Neural progenitor cell (in vitro differentiated cells): ENCODE data around the gene ZNF638. TPM values are rescaled to one million over a fixed set of nuclear protein-coding genes. Genes with fewer than 3 reads are reported as not detected.

ENCODE experiments used
- DNase-seq: peaks from one replicate; pipeline ENCODE4 v3.0.0-alpha.2; 2016; ENCODE audit warnings: low spot score
- H2AFZ ChIP-seq: fragments of 200-600 bp; sonication (generic); replicated peaks from 2 replicates; pipeline ENCODE4 v1.6.1; 2016; ENCODE audit warnings: antibody characterized with exemption
- H3F3A ChIP-seq: fragments of 200-600 bp; sonication (generic); 2 replicates; pipeline ENCODE4 v1.6.1; 2016; ENCODE audit warnings: antibody characterized with exemption, low read depth
- H3K27ac ChIP-seq: fragments of 200-600 bp; sonication (generic); 2 replicates; pipeline ENCODE4 v1.5.1; 2016; ENCODE audit warnings: mild to moderate bottlenecking
- H3K27me3 ChIP-seq: fragments of 200-600 bp; sonication (generic); 2 replicates; pipeline ENCODE4 v1.6.1; 2016; ENCODE audit warnings: mild to moderate bottlenecking, moderate library complexity
- H3K36me3 ChIP-seq: fragments of 200-600 bp; sonication (generic); 2 replicates; pipeline ENCODE4 v1.5.1; 2016
- H3K4me1 ChIP-seq: fragments of 200-600 bp; sonication (generic); 2 replicates; pipeline ENCODE4 v1.6.1; 2016; ENCODE audit warnings: mixed run types
- H3K4me2 ChIP-seq: fragments of 200-600 bp; sonication (generic); 2 replicates; pipeline ENCODE4 v1.6.1; 2016
- H3K4me3 ChIP-seq: fragments of 200-600 bp; sonication (generic); 2 replicates; pipeline ENCODE4 v1.5.1; 2016
- H3K79me2 ChIP-seq: fragments of 200-600 bp; sonication (generic); 2 replicates; pipeline ENCODE4 v1.6.1; 2016; ENCODE audit warnings: low read depth
- H3K9ac ChIP-seq: fragments of 200-600 bp; sonication (generic); 2 replicates; pipeline ENCODE4 v1.6.1; 2016
- H3K9me3 ChIP-seq: fragments of 200-600 bp; sonication (generic); 2 replicates; pipeline ENCODE4 v1.5.1; 2016; ENCODE audit warnings: low read depth
- H4K20me1 ChIP-seq: fragments of 200-600 bp; sonication (generic); 2 replicates; pipeline ENCODE4 v1.6.1; 2016; ENCODE audit warnings: low read depth
- H3K27ac Mint-ChIP-seq: 3 replicates; pipeline ENCODE4 v1.8.0; 2021; ENCODE audit warnings: mixed read lengths
- H3K27me3 Mint-ChIP-seq: 2 replicates; pipeline ENCODE4 v1.8.0; 2022; ENCODE audit warnings: low read depth, mild to moderate bottlenecking, inconsistent platforms, moderate library complexity, mixed read lengths; ENCODE audit not compliant: insufficient read depth
- H3K36me3 Mint-ChIP-seq: 3 replicates; pipeline ENCODE4 v1.8.0; 2021; ENCODE audit warnings: mixed read lengths
- H3K4me1 Mint-ChIP-seq: 3 replicates; pipeline ENCODE4 v1.8.0; 2021; ENCODE audit warnings: mixed read lengths
- H3K4me3 Mint-ChIP-seq: 3 replicates; pipeline ENCODE4 v1.8.0; 2021; ENCODE audit warnings: mild to moderate bottlenecking, moderate library complexity, mixed read lengths
- H3K9me3 Mint-ChIP-seq: 3 replicates; pipeline ENCODE4 v1.8.0; 2020; ENCODE audit warnings: mixed read lengths
- CTCF ChIP-seq: fragments of 200-600 bp; sonication (generic); IDR thresholded peaks from 2 replicates; pipeline ENCODE4 v1.5.1; 2017; ENCODE audit warnings: antibody characterized with exemption, mild to moderate bottlenecking
- EZH2 ChIP-seq: fragments of 200-600 bp; sonication (generic); IDR thresholded peaks from 2 replicates; pipeline ENCODE4 v1.6.1; 2017; ENCODE audit warnings: antibody characterized with exemption, mild to moderate bottlenecking, moderate library complexity
- EZH2phosphoT487 ChIP-seq: fragments of 200-600 bp; sonication (generic); IDR thresholded peaks from 2 replicates; pipeline ENCODE4 v1.6.1; 2017; ENCODE audit warnings: antibody characterized with exemption
- total RNA-seq: library from RNA; depleted of rRNA; stranded (reverse); fragments of >200 nt; gene quantifications from 2 replicates; pipeline ENCODE4 v1.2.3, GENCODE V29; 2015; ENCODE audit warnings: low replicate concordance

Gene ZNF638
- total RNA-seq, 1 donor from 2014 or later, result 362 TPM

GRCh38 chr2:71283131-71283530 lies 48.5 kb upstream of the ZNF638 start:
- H3K79me2 ChIP-seq, result no peaks in the 10 kb centered on the region
- Mint-ChIP-seq H3K4me1 (peaks cover 3% of the 10 kb centered on the region), H3K27ac (no peak overlapping the region), H3K4me3 (no peak overlapping the region), H3K27me3 (peaks cover 5% of the 10 kb centered on the region), H3K36me3 (no peaks in the 10 kb centered on the region), H3K9me3 (no peaks in the 10 kb centered on the region)
- H4K20me1 ChIP-seq, result peaks cover 9% of the 10 kb centered on the region
- TF ChIP-seq CTCF (no peak), EZH2phosphoT487 (no peak), EZH2 (no peak)
- no peak overlapping the region for H3K4me3 ChIP-seq
- no peaks in the 10 kb centered on the region for H3K36me3 ChIP-seq
- DNase-seq, result no peak
- no peak overlapping the region for H3K4me2 ChIP-seq
- peaks cover 5% of the 10 kb centered on the region for H3F3A ChIP-seq
- peaks cover 19% of the 10 kb centered on the region for H3K27me3 ChIP-seq
- no peak overlapping the region for H3K9ac ChIP-seq
- H3K9me3 ChIP-seq, result no peaks in the 10 kb centered on the region
- H2AFZ ChIP-seq, result no peak overlapping the region
- H3K4me1 ChIP-seq, result peaks cover 4% of the 10 kb centered on the region
- no peak overlapping the region for H3K27ac ChIP-seq

- TF ChIP-seq CTCF, result no peak
- TF ChIP-seq EZH2, result no peak
- TF ChIP-seq EZH2phosphoT487, result no peak
- Mint-ChIP-seq H3K27me3 (peaks cover 5% of the 10 kb centered on the region), H3K4me1 (no peaks in the 10 kb centered on the region), H3K36me3 (no peaks in the 10 kb centered on the region), H3K27ac (no peak overlapping the region), H3K4me3 (no peak overlapping the region), H3K9me3 (no peaks in the 10 kb centered on the region)
- Histone ChIP-seq H3K79me2 (no peaks in the 10 kb centered on the region), H4K20me1 (no peaks in the 10 kb centered on the region), H3F3A (no peaks in the 10 kb centered on the region), H3K36me3 (no peaks in the 10 kb centered on the region), H3K9me3 (no peaks in the 10 kb centered on the region), H3K4me3 (no peak overlapping the region), H3K27me3 (peaks cover 1% of the 10 kb centered on the region), H3K9ac (no peak overlapping the region), H3K27ac (no peak overlapping the region), H3K4me2 (no peak overlapping the region), H2AFZ (no peak overlapping the region), H3K4me1 (no peaks in the 10 kb centered on the region)
- DNase-seq, result no peak
Observed at GRCh38 chr2:71285706-71286105, 45.9 kb upstream of the ZNF638 start.

GRCh38 chr2:71291398-71291797 lies 40.2 kb upstream of the ZNF638 start:
- H3K4me3 ChIP-seq, result no peak overlapping the region
- DNase-seq, result no peak
- H3K36me3 ChIP-seq, result no peaks in the 10 kb centered on the region
- TF ChIP-seq EZH2 (no peak), CTCF (no peak), EZH2phosphoT487 (no peak)
- no peaks in the 10 kb centered on the region for H3F3A ChIP-seq
- no peaks in the 10 kb centered on the region for H3K27me3 ChIP-seq
- no peaks in the 10 kb centered on the region for H3K4me1 Mint-ChIP-seq
- H3K9me3 Mint-ChIP-seq, result no peaks in the 10 kb centered on the region
- no peak overlapping the region for H3K27ac Mint-ChIP-seq
- no peak overlapping the region for H3K27ac ChIP-seq
- H3K4me3 Mint-ChIP-seq, result no peak overlapping the region
- H4K20me1 ChIP-seq, result no peaks in the 10 kb centered on the region
- H3K36me3 Mint-ChIP-seq, result no peaks in the 10 kb centered on the region
- H3K9ac ChIP-seq, result no peak overlapping the region
- peaks cover 5% of the 10 kb centered on the region for H3K27me3 Mint-ChIP-seq
- no peak overlapping the region for H2AFZ ChIP-seq
- H3K79me2 ChIP-seq, result no peaks in the 10 kb centered on the region
- no peak overlapping the region for H3K4me2 ChIP-seq
- no peaks in the 10 kb centered on the region for H3K9me3 ChIP-seq
- no peaks in the 10 kb centered on the region for H3K4me1 ChIP-seq

- Histone ChIP-seq H3K36me3 (no peaks in the 10 kb centered on the region), H3K27ac (no peak overlapping the region), H3K27me3 (no peaks in the 10 kb centered on the region), H3K4me3 (no peak overlapping the region), H3K4me1 (no peaks in the 10 kb centered on the region), H4K20me1 (no peaks in the 10 kb centered on the region), H3K9me3 (no peaks in the 10 kb centered on the region), H3K4me2 (no peak overlapping the region), H2AFZ (no peak overlapping the region), H3K79me2 (no peaks in the 10 kb centered on the region), H3K9ac (no peak overlapping the region), H3F3A (no peaks in the 10 kb centered on the region)
- no peak for TF ChIP-seq CTCF
- no peak for TF ChIP-seq EZH2phosphoT487
- no peak for TF ChIP-seq EZH2
- DNase-seq, result no peak
- H3K27ac Mint-ChIP-seq, result no peak overlapping the region
- H3K9me3 Mint-ChIP-seq, result no peaks in the 10 kb centered on the region
- H3K27me3 Mint-ChIP-seq, result peaks cover 5% of the 10 kb centered on the region
- H3K36me3 Mint-ChIP-seq, result no peaks in the 10 kb centered on the region
- H3K4me3 Mint-ChIP-seq, result no peak overlapping the region
- no peaks in the 10 kb centered on the region for H3K4me1 Mint-ChIP-seq
Observed at GRCh38 chr2:71292159-71292558, 39.4 kb upstream of the ZNF638 start.
